Heart left ventricle (tissue), 16 donors: ENCODE results near the gene RHOC. TPM values are rescaled to one million over a fixed set of nuclear protein-coding genes. Genes with fewer than 3 reads are reported as not detected.
A peak's percentile ranks its signal among the peaks of the same experiment; 100 is the strongest.

Experiments used
- ATAC-seq, 4 donors: fragments of 200-7000 bp; cut with Tn5 transposase; one replicate each; pipeline ENCODE4 v1.9.1; 2020 to 2022; ENCODE audit warnings: moderate library complexity in 4 of 4, mild to moderate bottlenecking in 3 of 4, moderate number of reproducible peaks in 1 of 4
- DNase-seq, 5 donors: peaks; one replicate each; pipeline ENCODE4 v3.0.0-alpha.2; 2020
- H3K27ac ChIP-seq, 12 donors: fragments of 200-600 bp; sonication (generic) in 4 of 12; one replicate each; pipeline versions ENCODE4 v1.5.0 to v1.8.0; 2016 to 2022; ENCODE audit warnings: mild to moderate bottlenecking in 2 of 12
- H3K27me3 ChIP-seq, 9 donors: fragments of 200-600 bp; sonication (generic) in 2 of 9; one replicate each; pipeline versions ENCODE4 v1.5.1 to v1.8.0; 2016 to 2022; ENCODE audit warnings: mild to moderate bottlenecking in 3 of 9
- H3K36me3 ChIP-seq, 9 donors: fragments of 200-600 bp; sonication (generic) in 2 of 9; one replicate each; pipeline versions ENCODE4 v1.5.0 to v1.8.0; 2018 to 2022; ENCODE audit warnings: mild to moderate bottlenecking in 2 of 9
- H3K4me1 ChIP-seq, 12 donors: fragments of 200-600 bp; sonication (generic) in 4 of 12; one replicate each; pipeline versions ENCODE4 v1.5.0 to v1.8.0; 2016 to 2022; ENCODE audit warnings: mild to moderate bottlenecking in 3 of 12
- H3K4me3 ChIP-seq, 12 donors: fragments of 200-600 bp; sonication (generic) in 4 of 12; one replicate each; pipeline versions ENCODE4 v1.5.0 to v1.8.0; 2017 to 2022; ENCODE audit warnings: mild to moderate bottlenecking in 9 of 12, moderate library complexity in 4 of 12
- H3K9me3 ChIP-seq, 12 donors: fragments of 200-600 bp; sonication (generic) in 4 of 12; one replicate each; pipeline versions ENCODE4 v1.5.0 to v1.8.0; 2016 to 2022; ENCODE audit warnings: mild to moderate bottlenecking in 1 of 12
- POLR2A ChIP-seq, 2 donors: fragments of 450-650 bp; IDR thresholded peaks; one replicate each; pipeline ENCODE4 v1.6.1; 2017; ENCODE audit warnings: antibody characterized with exemption in 2 of 2, mild to moderate bottlenecking in 2 of 2, moderate library complexity in 2 of 2
- WGBS, 4 donors: extraction: QIAGEN DNeasy Blood & Tissue Kit in 2 of 4; methylation state at CpG; one replicate each; pipeline versions ENCODE4 v1.1.5 to v1.1.7; 2013 to 2018; 5-methylcytosine and 5-hydroxymethylcytosine counted together
- intact Hi-C, 10 donors: fragments of 100-400 bp; cut with DNase I; formaldehyde crosslinking; loops; one replicate each; pipeline versions ENCODE4 v1.11.1 to v1.14.2; 2022
- polyA plus RNA-seq, 2 donors: library from polyadenylated mRNA; stranded (reverse); fragments of 200-250 nt; gene quantifications; one replicate each; pipeline ENCODE4 v1.2.3, GENCODE V29; 2013
- total RNA-seq, 9 donors: library from RNA; depleted of rRNA in 2 of 9; stranded (reverse); fragments of >200 nt in 2 of 9; fragmentation: NEBNext Ultra II Directional in 3 of 9; extraction: Animal tissue kit (Norgen Biotek cat#: 25700) in 3 of 9; gene quantifications; one replicate each; pipeline versions ENCODE4 v1.1.0 to v1.2.4, GENCODE V29; 2016 to 2023
- TF ChIP-seq, protein P1 (sequence below), 12 donors: fragments of 200-600 bp; sonication (generic) in 4 of 12; IDR thresholded peaks; one replicate each; pipeline versions ENCODE4 v1.5.0 to v1.8.0; 2018 to 2022; ENCODE audit warnings: antibody characterized with exemption in 12 of 12, mild to moderate bottlenecking in 5 of 12
- donor health status: ischemic (EF 13 %, LVEDD 7.1; RV severe dilation, severe dysfunction).
- donor health status: healthy with polysubstance abuse.
- donor health status: DM: no; HTN: yes; CAD: no.
- donor health status: DM: no; HTN: no; CAD: no.
- donor health status: ischemic (EF 25% LVEDD 6.9; RV normal size, moderate dysfunction).
- donor health status: ischemic (EF 25% LVEDD 5.7; RV mildly dilated, moderate dysfunction).
- donor health status: healthy.
- donor health status: DM: yes; HTN: yes; CAD: no.
- donor health status: ischemic (EF 35%, LVEDD 5.7; RV mildly dilated, moderate dysfunction).
- donor health status: nonischemic (EF 11% LVEDD 7.7; RV severe dilation, severe dysfunction).
- donor health status: DM: yes; HTN: yes; CAD: no.
- donor health status: PGD.
- donor health status: ischemic (EF 29% LVEDD 5.4; RV normal size, mild dysfunction).
- donor health status: nonischemic (EF 23%, LVEDD 6.1; RV moderate dilation, normal function).

Gene RHOC
- total and polyA plus RNA-seq, 11 donors = 147 to 443 (median 217) TPM

DNA sequence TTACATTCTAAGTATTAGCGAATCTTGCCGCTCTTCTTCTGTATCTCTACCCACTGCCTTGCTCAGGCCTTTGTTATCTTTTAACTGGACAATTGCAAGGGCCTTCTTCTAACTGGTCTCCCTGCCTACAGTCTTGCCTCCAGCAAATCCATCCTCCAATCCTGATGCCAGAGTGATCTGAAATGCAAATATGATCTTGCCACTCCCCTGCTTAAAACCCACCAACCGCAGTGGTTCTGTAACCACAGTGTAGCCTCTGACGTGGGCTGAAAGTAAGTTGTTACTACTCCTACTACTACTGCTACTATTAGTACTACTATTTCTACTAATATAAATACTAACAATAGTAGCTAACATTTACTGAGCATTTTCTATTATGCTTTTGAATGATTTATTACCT, 20.1 kb downstream of the RHOC start:
- WGBS, 4 donors = 90 to 95% (median 92%) methylated on average over 4 of the region's 4 CpGs
- Histone ChIP-seq H3K36me3 (peaks cover 0 to 31% (median 25%) of the 10 kb centered on the region in 9 donors), H3K4me1 (peaks cover 0 to 32% (median 4%) of the 10 kb centered on the region in 12 donors), H3K9me3 (no peaks in the 10 kb centered on the region), H3K27ac (no peak overlapping the region), H3K4me3 (no peak overlapping the region), H3K27me3 (no peaks in the 10 kb centered on the region)
- no peak for TF ChIP-seq POLR2A (IDR thresholded peaks at IDR 0.05)
- TF ChIP-seq, protein P1, sequence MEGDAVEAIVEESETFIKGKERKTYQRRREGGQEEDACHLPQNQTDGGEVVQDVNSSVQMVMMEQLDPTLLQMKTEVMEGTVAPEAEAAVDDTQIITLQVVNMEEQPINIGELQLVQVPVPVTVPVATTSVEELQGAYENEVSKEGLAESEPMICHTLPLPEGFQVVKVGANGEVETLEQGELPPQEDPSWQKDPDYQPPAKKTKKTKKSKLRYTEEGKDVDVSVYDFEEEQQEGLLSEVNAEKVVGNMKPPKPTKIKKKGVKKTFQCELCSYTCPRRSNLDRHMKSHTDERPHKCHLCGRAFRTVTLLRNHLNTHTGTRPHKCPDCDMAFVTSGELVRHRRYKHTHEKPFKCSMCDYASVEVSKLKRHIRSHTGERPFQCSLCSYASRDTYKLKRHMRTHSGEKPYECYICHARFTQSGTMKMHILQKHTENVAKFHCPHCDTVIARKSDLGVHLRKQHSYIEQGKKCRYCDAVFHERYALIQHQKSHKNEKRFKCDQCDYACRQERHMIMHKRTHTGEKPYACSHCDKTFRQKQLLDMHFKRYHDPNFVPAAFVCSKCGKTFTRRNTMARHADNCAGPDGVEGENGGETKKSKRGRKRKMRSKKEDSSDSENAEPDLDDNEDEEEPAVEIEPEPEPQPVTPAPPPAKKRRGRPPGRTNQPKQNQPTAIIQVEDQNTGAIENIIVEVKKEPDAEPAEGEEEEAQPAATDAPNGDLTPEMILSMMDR (IDR thresholded peaks at IDR 0.05) = no peak
- ATAC-seq = no peak
- intact Hi-C loops = no loop called here
- DNase-seq = no peak

DNA sequence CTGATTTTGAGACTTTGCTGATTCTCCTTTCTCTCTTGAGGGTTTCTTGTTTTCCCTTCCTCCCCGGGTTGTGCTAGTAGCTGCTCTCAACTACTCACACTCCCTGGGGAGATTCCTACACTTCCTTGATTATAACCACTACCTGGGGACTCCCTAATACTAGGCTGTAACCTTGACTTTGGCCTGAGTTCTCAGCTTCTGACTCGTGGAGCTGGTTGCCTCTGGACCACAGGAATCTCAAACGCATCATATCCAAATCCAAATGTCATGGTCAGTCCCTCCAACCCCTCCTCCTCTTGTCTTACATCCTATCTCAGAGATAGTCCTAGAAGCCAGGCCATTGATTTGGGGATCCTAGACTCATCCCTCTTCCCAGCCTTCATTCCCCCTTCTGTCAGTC, 20.5 kb downstream of the RHOC start:
- Histone ChIP-seq H3K4me1 (peaks cover 0 to 32% (median 4%) of the 10 kb centered on the region in 12 donors), H3K27me3 (no peaks in the 10 kb centered on the region), H3K27ac (no peak overlapping the region), H3K36me3 (peaks cover 0 to 27% (median 21%) of the 10 kb centered on the region in 9 donors), H3K9me3 (no peaks in the 10 kb centered on the region), H3K4me3 (no peak overlapping the region)
- intact Hi-C loops = no loop called here
- no peak for DNase-seq
- 49 to 63% (median 57%) methylated on average over 3 of the region's 3 CpGs for WGBS, 4 donors
- no peak for TF ChIP-seq POLR2A (IDR thresholded peaks at IDR 0.05)
- TF ChIP-seq, protein P1 (IDR thresholded peaks at IDR 0.05) = no peak
- no peak for ATAC-seq

DNA sequence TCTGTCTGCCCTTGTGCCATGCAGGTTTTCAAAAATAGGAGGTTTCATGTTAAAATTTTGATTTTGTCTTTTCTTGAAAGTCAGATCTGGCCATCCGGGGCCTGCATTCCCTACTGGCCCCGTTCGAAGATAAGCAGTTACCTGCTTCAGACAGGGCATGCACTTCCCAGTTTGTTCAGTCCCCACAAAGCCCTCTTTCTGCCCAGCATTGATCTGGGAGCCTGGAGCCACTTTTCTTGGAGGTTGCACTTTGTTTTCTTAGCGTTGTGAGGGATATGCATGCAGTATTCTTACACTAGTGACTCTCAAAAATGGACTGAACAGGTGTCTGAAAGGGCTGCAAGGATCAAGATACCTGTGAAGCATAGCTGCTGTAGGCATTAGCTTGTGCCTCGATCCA, 21.0 kb downstream of the RHOC start:
- ATAC-seq (no peak), DNase-seq (no peak)
- Histone ChIP-seq H3K27ac (no peak overlapping the region), H3K27me3 (no peaks in the 10 kb centered on the region), H3K4me1 (peaks cover 0 to 32% (median 4%) of the 10 kb centered on the region in 12 donors), H3K36me3 (peaks cover 0 to 22% (median 15%) of the 10 kb centered on the region in 9 donors), H3K9me3 (no peaks in the 10 kb centered on the region), H3K4me3 (no peak overlapping the region)
- TF ChIP-seq POLR2A (IDR thresholded peaks at IDR 0.05) = no peak
- TF ChIP-seq, protein P1 (IDR thresholded peaks at IDR 0.05) = no peak
- 87 to 93% (median 89%) methylated on average over 5 of the region's 5 CpGs for WGBS, 4 donors
- intact Hi-C loops = no loop called here

DNA sequence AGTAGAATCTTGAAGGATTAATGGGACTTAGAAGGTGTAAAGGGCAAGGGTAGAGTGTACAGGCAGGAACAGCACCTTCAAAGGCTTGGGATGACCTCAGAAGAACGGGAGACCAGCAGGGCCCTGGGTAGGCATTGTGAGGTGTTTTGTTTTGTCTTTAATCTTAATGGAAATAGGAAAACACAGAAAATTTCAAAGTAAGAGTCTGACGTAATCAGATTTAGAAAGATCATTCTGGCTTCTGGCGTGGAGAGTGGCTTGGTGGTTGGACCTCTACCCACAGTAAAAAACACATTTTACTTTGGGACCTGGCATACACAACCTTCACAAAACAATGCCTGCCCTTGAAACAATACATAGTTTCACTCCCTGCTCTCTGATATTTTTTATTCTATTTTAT, 28.3 kb downstream of the RHOC start:
- Histone ChIP-seq H3K27ac (peak overlapping the region in 2 of 12 donors; percentile 26 to 28), H3K27me3 (no peaks in the 10 kb centered on the region), H3K9me3 (no peaks in the 10 kb centered on the region), H3K4me3 (no peak overlapping the region), H3K4me1 (peaks cover 0 to 35% (median 18%) of the 10 kb centered on the region in 12 donors), H3K36me3 (peaks cover 0 to 4% (median 0%) of the 10 kb centered on the region in 9 donors)
- DNase-seq = no peak
- intact Hi-C loops = loop anchor here in 5 of 10 donors (2.0 to 10.0 kb wide), 5 partner anchors 14 to 284 kb away; partner anchors contain the start of genes CTTNBP2NL (in 2 of the 5), WNT2B (in 2 of the 5), CAPZA1 (in 1 of the 5) and ST7L (in 1 of the 5)
- 70 to 79% (median 76%) methylated on average over 3 of the region's 3 CpGs for WGBS, 4 donors
- TF ChIP-seq, protein P1 (IDR thresholded peaks at IDR 0.05) = no peak
- no peak for TF ChIP-seq POLR2A (IDR thresholded peaks at IDR 0.05)
- no peak for ATAC-seq
